ENCODE results near the gene PRRC2C. TPM values are rescaled to one million over a fixed set of nuclear protein-coding genes. Genes with fewer than 3 reads are reported as not detected.

Gene PRRC2C
- total RNA-seq, 2 donors from 2014 or later = 198 to 210 TPM

DNA sequence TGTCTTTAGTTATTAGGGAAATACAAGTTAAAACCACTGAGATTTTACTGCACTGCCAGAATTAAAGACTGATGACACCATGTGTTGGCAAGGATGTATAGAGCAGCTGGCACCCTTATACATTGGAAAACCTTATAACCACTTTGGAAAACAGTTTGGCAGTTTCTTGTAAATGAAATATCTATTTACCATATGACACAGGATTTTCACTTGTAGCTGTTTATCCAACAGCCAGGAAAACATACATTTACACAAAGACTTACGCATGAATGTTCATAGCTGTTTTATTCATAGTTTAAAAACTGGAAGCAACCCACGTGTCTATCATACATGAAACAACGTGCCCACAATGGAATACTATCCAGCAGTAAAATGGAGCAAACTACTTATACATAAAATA is 45.3 kb downstream of the PRRC2C start:
- WGBS, 2 experiments (ENCODE audit: insufficient coverage in 1 of 2, insufficient read length in 1 of 2) = 71% methylated on average over 3 of the region's 3 CpGs; no CpG with 5 or more reads in 1 of the 2 experiments

DNA sequence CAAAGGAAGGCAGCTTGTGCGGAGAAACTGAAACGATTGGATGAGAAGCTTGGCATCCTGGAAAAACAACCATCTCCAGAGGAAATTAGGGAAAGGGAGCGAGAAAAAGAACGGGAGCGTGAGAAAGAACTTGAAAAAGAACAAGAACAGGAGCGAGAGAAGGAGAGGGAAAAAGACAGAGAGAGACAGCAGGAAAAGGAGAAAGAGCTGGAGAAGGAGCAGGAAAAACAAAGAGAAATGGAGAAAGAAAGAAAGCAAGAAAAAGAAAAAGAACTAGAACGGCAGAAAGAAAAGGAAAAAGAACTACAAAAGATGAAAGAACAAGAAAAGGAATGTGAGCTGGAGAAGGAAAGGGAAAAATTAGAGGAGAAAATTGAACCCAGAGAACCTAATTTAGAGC is 47.2 kb downstream of the PRRC2C start:
- H3K27ac ChIP-seq (ENCODE audit: low read depth, low read length) = no peak overlapping the region
- H3K9me3 ChIP-seq (ENCODE audit: control insufficient read depth, low read length) = no peaks in the 10 kb centered on the region
- no peak for DNase-seq
- peaks cover 86% of the 10 kb centered on the region for H3K36me3 Mint-ChIP-seq (ENCODE audit: low read depth)
- no peak overlapping the region for H3K27ac Mint-ChIP-seq
- no peak overlapping the region for H3K9ac ChIP-seq (ENCODE audit: extremely low read depth, low read length, poor library complexity, severe bottlenecking)
- no peaks in the 10 kb centered on the region for H3K27me3 Mint-ChIP-seq (ENCODE audit: insufficient read depth)
- H3K9me3 Mint-ChIP-seq = no peaks in the 10 kb centered on the region
- H3K4me1 Mint-ChIP-seq = no peaks in the 10 kb centered on the region
- peaks cover 98% of the 10 kb centered on the region for H3K36me3 ChIP-seq (ENCODE audit: control insufficient read depth, insufficient read depth, low read length)
- TF ChIP-seq, protein P1, sequence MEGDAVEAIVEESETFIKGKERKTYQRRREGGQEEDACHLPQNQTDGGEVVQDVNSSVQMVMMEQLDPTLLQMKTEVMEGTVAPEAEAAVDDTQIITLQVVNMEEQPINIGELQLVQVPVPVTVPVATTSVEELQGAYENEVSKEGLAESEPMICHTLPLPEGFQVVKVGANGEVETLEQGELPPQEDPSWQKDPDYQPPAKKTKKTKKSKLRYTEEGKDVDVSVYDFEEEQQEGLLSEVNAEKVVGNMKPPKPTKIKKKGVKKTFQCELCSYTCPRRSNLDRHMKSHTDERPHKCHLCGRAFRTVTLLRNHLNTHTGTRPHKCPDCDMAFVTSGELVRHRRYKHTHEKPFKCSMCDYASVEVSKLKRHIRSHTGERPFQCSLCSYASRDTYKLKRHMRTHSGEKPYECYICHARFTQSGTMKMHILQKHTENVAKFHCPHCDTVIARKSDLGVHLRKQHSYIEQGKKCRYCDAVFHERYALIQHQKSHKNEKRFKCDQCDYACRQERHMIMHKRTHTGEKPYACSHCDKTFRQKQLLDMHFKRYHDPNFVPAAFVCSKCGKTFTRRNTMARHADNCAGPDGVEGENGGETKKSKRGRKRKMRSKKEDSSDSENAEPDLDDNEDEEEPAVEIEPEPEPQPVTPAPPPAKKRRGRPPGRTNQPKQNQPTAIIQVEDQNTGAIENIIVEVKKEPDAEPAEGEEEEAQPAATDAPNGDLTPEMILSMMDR (conservative IDR thresholded peaks at IDR 0.05) = no peak
- H3K4me3 ChIP-seq (ENCODE audit: low read length) = no peak overlapping the region
- 95 to 99% methylated on average over 7 of the region's 7 CpGs for WGBS, 2 experiments (ENCODE audit: insufficient coverage in 1 of 2, insufficient read length in 1 of 2)
- H3K4me3 Mint-ChIP-seq = no peak overlapping the region
- H3K4me1 ChIP-seq (ENCODE audit: control insufficient read depth, insufficient read depth, low read length) = no peaks in the 10 kb centered on the region
- no peaks in the 10 kb centered on the region for H3K27me3 ChIP-seq (ENCODE audit: control insufficient read depth, insufficient read depth, low read length, poor library complexity, severe bottlenecking)

More for the DNA sequence above, 45.3 kb downstream of the PRRC2C start:
- peaks cover 79% of the 10 kb centered on the region for H3K36me3 Mint-ChIP-seq (ENCODE audit: low read depth)
- no peak overlapping the region for H3K4me3 Mint-ChIP-seq
- Histone ChIP-seq H3K27me3 (ENCODE audit: control insufficient read depth, insufficient read depth, low read length, poor library complexity, severe bottlenecking) (no peaks in the 10 kb centered on the region), H3K4me1 (ENCODE audit: control insufficient read depth, insufficient read depth, low read length) (no peaks in the 10 kb centered on the region), H3K9me3 (ENCODE audit: control insufficient read depth, low read length) (no peaks in the 10 kb centered on the region), H3K27ac (ENCODE audit: low read depth, low read length) (no peak overlapping the region), H3K9ac (ENCODE audit: extremely low read depth, low read length, poor library complexity, severe bottlenecking) (no peak overlapping the region), H3K4me3 (ENCODE audit: low read length) (no peak overlapping the region), H3K36me3 (ENCODE audit: control insufficient read depth, insufficient read depth, low read length) (peaks cover 90% of the 10 kb centered on the region)
- TF ChIP-seq, protein P1 (conservative IDR thresholded peaks at IDR 0.05) = no peak
- no peaks in the 10 kb centered on the region for H3K27me3 Mint-ChIP-seq (ENCODE audit: insufficient read depth)
- DNase-seq = no peak
- no peaks in the 10 kb centered on the region for H3K9me3 Mint-ChIP-seq
- no peak overlapping the region for H3K27ac Mint-ChIP-seq
- no peaks in the 10 kb centered on the region for H3K4me1 Mint-ChIP-seq

- H3K27ac Mint-ChIP-seq = no peak overlapping the region
Measured at GRCh38 chr1:171545523-171545922, 60.2 kb downstream of the PRRC2C start.

More at GRCh38 chr1:171545523-171545922, 60.2 kb downstream of the PRRC2C start:
- Histone ChIP-seq H3K27ac (ENCODE audit: low read depth, low read length) (no peak overlapping the region), H3K36me3 (ENCODE audit: control insufficient read depth, insufficient read depth, low read length) (peaks cover 91% of the 10 kb centered on the region), H3K4me3 (ENCODE audit: low read length) (no peak overlapping the region), H3K9ac (ENCODE audit: extremely low read depth, low read length, poor library complexity, severe bottlenecking) (no peak overlapping the region), H3K9me3 (ENCODE audit: control insufficient read depth, low read length) (peaks cover 12% of the 10 kb centered on the region), H3K27me3 (ENCODE audit: control insufficient read depth, insufficient read depth, low read length, poor library complexity, severe bottlenecking) (no peaks in the 10 kb centered on the region), H3K4me1 (ENCODE audit: control insufficient read depth, insufficient read depth, low read length) (no peaks in the 10 kb centered on the region)
- 100% methylated on average over 1 of the region's 1 CpG; no CpG with 5 or more reads in 1 of the 2 experiments for WGBS, 2 experiments (ENCODE audit: insufficient coverage in 1 of 2, insufficient read length in 1 of 2)
- no peak for DNase-seq
- H3K9me3 Mint-ChIP-seq = peaks cover 8% of the 10 kb centered on the region
- H3K36me3 Mint-ChIP-seq (ENCODE audit: low read depth) = peaks cover 82% of the 10 kb centered on the region
- H3K4me1 Mint-ChIP-seq = no peaks in the 10 kb centered on the region
- H3K4me3 Mint-ChIP-seq = no peak overlapping the region
- TF ChIP-seq, protein P1 (conservative IDR thresholded peaks at IDR 0.05) = no peak
- H3K27me3 Mint-ChIP-seq (ENCODE audit: insufficient read depth) = no peaks in the 10 kb centered on the region

All from endodermal cell (in vitro differentiated cells).